ENCODE results near the gene VSIG8. TPM values are rescaled to one million over a fixed set of nuclear protein-coding genes. Genes with fewer than 3 reads are reported as not detected.

The VSIG8 gene
- total RNA-seq, 2 experiments from 2014 or later: not detected

DNA sequence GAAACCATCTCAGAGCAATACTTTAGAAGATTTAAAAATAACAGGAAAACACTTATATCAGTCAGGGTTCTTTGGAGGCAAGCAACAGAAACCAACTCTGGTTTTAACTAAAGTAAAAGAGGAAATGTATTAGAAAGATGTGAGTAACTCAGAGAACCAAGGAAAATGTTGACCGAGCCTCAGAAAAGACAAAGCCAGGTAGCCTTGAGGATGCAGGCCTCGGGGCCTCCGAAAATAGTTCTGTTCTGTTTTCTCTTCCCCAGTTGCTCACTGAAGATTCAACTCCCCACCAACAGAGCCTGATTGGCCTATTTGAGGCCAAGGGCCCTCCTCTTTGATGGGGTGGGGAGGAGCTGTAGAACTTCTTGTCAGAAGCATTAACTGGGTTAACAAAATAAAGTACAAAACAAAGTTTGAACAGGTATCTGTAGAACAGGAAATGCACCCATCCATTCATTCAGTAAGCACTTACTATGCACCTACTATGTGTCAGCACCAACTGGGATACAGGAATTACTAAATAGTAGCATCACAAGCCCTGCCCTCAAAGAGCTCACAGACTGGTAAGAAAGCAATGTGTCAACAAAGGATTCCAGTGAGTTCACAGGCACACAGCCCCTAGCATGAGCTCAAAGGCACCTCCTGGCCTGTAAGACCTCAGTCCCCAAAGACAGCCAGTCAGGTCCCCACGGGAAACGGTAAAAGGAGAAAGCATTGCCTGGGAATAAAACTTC is 23.2 kb downstream of the VSIG8 start:
- CTCF ChIA-PET: interaction anchor here (1.3 to 1.9 kb wide), 3 partner anchors 15 to 40 kb away, joined by 3 to 5 read pairs (median 4); no protein-coding TSS in a partner anchor
- POLR2A ChIA-PET: no interaction called here

DNA sequence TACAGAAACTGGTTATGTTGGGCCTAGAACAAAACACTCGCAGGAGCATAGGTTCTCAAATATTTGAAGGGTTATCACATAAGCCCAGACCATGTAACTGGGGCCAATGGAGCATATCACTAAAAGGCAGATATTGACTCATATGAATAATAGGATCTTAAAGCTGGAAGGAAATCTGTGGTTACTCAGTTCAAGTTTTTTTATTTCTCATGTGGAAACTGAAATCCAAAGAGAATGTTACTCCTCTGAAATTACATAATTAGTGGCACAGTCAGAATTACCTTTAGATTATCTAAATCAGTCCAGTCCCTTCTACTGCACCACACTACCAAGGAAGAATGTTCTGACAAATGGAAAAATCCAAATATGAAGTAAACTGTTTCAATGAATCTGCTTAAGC is 23.7 kb downstream of the VSIG8 start:
- ChIA-PET CTCF (no interaction called here), POLR2A (no interaction called here)

DNA sequence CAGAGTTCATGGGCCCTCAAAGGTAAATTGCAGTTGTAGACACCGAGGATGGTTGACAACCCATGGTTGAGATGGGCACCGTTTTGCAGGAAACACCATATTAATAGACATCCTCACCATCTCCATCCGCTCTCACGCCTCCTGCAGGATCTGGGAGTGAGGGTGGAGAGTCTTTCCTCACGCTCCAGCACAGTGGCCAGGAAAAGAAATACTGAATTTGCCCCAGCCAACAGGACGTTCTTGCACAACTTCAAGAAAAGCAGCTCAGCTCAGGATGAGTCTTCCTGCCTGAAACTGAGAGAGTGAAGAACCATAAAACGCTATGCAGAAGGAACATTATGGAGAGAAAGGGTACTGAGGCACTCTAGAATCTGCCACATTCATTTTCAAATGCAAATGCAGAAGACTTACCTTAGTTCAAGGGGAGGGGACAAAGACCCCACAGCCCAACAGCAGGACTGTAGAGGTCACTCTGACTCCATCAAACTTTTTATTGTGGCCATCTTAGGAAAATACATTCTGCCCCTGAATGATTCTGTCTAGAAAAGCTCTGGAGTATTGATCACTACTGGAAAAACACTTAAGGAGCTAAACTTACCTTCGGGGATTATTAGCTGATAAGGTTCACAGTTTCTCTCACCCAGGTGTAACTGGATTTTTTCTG is 26.5 kb downstream of the VSIG8 start:
- ChIA-PET CTCF (no interaction called here), POLR2A (no interaction called here)

DNA sequence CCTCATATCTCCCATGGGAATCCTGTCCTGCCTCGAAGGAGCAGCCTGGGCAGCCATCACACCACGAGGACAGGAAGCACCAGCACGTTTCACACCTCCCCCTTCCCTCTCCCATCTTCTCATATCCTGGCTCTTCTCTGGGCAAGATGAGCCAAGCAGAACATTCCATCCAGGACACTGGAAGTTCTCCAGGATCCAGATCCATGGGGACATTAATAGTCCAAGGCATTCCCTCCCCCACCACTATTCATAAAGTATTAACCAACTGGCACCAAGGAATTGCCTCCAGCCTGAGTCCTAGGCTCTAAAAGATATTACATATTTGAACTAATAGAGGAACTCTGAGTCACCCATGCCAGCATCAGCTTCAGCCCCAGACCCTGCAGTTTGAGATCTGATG is 27.1 kb downstream of the VSIG8 start:
- ChIA-PET CTCF (no interaction called here), POLR2A (no interaction called here)

DNA sequence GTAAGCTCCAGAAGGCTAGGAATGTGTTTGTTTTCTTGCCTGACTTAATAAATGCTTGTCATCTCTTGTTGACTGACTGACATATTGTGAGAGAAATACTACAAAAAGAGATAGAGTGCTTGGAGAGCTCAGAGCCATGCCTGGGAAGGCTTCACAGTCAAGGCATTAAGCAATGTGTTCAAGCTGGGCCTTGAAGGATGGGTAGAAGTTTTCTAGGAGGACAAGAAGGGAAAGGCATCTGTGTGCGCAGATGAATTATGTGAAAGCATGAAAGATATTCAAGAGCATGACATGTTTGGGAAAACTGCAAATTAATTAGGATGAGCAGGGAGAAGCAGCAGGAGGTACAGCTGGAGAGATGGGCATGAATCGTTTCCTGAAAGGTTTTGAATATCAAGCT is 30.1 kb downstream of the VSIG8 start:
- ChIA-PET POLR2A (no interaction called here), CTCF (no interaction called here)

DNA sequence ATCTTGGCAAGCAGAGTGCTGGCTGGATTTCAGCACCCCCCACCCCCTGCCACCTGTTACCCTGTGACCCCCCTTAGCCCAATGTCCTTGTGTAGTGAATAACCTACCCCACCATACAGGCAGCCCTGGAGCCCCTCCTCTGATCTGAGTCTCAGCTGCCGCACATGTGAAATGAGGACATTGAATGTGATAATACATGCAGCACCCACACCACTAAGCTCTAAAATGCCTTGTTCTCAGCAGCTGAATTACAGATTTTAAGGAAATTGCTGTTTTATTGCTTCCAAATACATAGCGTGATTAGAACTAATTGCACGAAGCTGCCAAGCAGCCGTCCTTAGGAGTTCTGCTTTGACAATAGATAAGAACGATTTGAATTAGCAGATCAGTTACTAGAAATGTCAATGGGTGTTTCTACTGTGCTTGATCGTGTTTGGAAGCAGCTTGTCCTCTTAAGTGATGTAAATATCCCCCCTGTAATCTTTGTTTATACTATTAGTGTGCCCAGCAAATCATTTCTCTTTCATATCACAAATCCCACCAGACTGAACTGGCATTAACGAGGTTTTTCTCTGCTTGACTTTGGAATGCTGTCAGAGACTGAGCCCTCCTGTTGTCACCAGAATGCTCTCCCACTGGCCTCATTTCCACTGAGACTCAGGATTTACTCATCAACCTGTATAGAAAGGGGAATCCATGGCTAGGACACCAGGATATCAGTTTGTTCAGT is 30.9 kb downstream of the VSIG8 start:
- ChIA-PET POLR2A (no interaction called here), CTCF (no interaction called here)

DNA sequence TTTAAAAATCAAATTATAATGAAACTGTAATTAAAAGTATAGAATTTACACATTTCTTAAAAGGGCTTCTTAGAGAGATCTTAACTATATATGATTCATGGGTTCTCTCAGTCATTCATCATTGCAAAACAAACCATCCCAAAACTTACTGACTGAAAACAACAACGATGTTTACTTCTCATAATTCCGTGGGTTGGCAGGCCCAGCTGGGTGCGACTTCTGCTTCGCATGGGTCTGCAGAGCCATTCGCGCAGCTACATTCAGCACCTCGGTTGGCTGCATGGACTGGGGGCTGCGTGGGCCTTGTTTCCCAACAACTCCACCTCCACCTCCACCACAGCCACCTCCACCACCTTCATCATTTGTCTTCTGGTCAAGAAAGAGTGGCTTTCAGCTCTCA is 31.7 kb downstream of the VSIG8 start:
- POLR2A ChIA-PET: no interaction called here
- CTCF ChIA-PET: no interaction called here

DNA sequence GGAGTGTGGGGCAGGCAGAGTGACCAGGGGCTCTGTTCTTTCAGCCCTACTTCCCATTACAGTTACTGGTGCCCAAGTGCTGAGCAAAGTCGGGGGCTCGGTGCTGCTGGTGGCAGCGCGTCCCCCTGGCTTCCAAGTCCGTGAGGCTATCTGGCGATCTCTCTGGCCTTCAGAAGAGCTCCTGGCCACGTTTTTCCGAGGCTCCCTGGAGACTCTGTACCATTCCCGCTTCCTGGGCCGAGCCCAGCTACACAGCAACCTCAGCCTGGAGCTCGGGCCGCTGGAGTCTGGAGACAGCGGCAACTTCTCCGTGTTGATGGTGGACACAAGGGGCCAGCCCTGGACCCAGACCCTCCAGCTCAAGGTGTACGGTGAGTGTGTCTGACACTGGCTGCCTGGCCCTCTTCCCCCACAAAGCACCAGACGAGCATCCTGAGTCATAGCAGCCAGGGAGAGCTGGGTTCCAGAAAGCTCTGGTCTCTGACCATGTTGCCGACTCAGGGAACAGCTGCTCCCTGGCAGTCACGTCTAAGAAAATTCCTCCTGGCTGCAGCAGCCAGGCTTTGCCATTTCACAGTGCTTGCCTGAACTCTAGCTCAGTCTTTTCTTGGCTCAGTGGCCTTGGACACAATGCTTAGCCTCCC is 32.5 kb downstream of the VSIG8 start:
- CTCF ChIA-PET: no interaction called here
- POLR2A ChIA-PET: no interaction called here

DNA sequence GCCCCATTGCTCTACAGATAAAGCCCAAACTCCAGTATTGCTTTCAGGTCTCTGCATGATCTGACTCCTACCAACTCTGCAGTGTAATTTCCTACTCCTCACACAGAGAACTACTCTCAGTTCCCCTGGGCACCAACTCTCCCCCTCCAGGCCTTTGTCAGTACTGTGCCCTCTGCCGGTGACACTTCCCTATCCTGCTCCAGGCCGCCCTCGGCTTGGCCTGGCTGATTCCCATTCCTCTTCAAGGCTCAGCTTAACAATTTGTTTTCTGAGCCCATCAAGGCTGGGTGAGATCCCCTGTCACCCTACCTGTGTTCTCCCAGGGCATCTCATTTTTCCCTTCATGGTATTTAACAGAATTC is 33.2 kb downstream of the VSIG8 start:
- ChIA-PET CTCF (interaction anchor here (3.3 kb wide), 1 partner anchor 60 kb away, joined by 10 read pairs; no protein-coding TSS in a partner anchor), POLR2A (no interaction called here)

DNA sequence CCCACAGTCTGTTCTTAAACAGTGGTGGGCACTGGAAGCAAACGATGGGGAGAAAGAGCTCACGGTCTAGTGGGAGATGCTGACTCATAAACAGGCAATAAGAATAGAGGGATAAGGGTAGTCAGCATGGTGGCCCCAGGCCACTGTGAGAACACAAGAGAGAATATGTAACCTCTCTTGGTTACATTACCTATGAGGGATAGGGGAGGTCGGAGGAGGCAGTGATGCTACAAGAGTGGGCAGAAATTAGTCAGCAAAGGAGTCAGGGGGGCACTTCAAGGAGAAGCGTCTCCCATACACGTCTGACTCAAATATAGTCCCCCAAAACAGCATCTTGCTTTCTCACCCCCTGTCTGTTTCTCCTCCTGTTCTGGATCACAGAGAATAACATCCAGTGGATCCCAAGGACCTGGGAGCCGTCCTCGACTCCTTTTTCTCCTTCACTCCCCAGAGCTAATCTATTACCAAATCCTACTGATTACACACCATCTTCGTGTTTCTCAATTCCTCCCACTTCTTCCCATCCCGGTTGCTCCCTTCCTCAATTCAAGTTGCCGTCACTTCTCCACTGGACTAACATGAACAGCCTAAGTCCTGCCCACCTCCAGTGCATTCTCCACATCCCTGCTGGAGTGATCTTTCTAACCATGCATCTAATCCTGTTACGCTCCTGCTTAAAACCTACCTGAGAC is 33.7 kb downstream of the VSIG8 start:
- POLR2A ChIA-PET: no interaction called here
- CTCF ChIA-PET: interaction anchor here (3.3 kb wide), 1 partner anchor 61 kb away, joined by 10 read pairs; no protein-coding TSS in a partner anchor

DNA sequence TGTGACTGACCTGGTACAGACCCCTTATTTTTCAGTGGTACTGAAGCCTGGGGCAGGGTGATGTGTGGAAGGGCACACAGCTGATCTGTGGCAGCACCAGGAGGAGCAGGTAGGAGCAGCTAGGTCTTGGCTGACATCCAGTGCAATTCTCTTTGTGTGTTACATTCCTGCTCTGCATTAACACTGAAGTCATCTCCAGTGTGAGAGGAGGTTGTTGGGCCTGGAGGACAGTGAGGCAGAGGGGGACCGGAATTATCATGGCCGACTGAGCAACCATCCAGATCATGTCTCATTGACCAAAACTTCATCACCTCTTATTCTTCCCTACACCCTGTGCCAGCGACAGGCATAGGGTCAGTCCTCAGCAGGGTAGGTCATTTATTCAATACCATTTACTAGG is 34.3 kb downstream of the VSIG8 start:
- ChIA-PET POLR2A (no interaction called here), CTCF (interaction anchor here (3.3 kb wide), 1 partner anchor 62 kb away, joined by 10 read pairs; no protein-coding TSS in a partner anchor)

DNA sequence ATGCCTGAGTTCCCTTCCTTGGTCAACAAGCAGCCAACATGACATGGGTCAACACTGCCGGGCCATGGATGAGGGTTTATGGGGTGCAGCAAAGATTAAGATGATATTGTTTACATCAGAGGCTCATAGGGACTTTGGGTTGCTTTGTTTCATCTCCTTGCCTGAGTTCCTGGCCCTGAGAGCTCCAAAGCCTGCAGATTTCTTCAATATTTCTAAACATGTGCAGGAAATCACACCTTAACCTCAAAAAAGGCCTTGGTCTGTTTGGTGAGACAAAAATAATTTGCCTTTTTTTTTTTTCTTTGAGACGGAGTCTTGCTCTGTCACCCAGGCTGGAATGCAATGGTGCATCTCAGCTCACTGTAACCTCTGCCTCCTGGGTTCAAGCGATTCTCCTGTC is 34.9 kb downstream of the VSIG8 start:
- POLR2A ChIA-PET: no interaction called here

DNA sequence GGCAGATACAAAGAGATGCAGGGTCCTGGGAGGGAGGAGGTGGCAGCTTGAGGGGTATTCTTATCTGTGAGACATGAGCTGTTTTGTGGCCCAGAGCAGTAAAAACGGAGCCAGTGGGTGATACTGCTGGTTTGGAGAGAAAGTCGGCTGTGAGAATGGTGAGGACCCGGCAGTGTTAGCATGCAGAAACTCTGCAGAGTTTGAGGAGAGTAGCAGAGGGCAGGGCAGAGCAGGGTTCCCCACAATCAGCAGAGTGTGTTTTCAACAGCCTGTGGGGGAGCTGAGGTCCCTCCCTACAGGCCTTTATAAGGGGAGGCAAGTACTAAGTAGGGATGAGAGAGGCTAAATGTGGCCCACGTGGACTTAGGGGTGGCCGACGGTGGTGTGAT is 35.4 kb downstream of the VSIG8 start:
- CTCF ChIA-PET: interaction anchor here (0.6 to 3.3 kb wide), 4 partner anchors 9 to 738 kb away, joined by 3 to 10 read pairs (median 6); no protein-coding TSS in a partner anchor
- POLR2A ChIA-PET: interaction anchor here (0.9 kb wide), 1 partner anchor 22 kb away, joined by 3 read pairs; no protein-coding TSS in a partner anchor

More for the DNA sequence above, 34.9 kb downstream of the VSIG8 start:
- CTCF ChIA-PET: interaction anchor here (0.7 to 3.3 kb wide), 3 partner anchors 28 to 737 kb away, joined by 3 to 10 read pairs (median 8); no protein-coding TSS in a partner anchor

DNA sequence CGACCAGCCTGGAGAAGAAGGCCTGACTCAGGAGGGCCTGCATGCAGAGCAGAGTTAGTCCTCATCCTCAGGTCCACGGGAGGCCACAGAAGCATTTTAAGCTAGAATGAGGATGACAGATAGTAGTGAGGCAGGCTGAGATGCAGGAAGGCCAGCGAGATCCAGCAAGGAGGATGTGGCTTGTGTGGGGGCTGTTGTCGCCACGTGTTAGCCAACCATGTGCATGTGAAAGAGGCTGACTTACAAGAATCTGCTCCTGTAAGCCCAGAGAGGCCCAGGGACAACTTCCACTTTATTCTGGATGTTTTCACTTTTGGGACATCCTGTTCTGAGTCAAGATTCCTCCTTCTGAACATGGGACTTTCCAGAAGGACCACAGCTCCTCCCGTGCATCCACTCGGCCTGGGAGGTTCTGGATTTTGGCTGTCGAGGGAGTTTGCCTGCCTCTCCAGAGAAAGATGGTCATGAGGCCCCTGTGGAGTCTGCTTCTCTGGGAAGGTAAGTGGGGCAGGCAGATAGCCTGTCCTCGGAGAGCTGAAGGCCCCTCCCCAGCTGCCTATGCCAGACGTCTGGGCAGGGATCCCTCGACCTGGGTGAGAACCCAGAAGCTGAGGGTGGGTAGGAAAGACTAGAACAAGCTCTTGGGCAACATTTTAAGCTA is 35.9 kb downstream of the VSIG8 start, which contains the start of gene SLAMF8:
Gene SLAMF8, plus strand, starts transcription at position 433 of the 661 bp plus-strand sequence. Its CDS starts 26 bp downstream, at position 459.
- CTCF ChIA-PET: interaction anchor here (0.6 to 3.3 kb wide), 4 partner anchors 9 to 63 kb away, joined by 3 to 10 read pairs (median 6); no protein-coding TSS in a partner anchor
- POLR2A ChIA-PET: interaction anchor here (0.5 to 0.9 kb wide), 2 partner anchors 22 to 809 kb away, joined by 3 read pairs; no protein-coding TSS in a partner anchor

DNA sequence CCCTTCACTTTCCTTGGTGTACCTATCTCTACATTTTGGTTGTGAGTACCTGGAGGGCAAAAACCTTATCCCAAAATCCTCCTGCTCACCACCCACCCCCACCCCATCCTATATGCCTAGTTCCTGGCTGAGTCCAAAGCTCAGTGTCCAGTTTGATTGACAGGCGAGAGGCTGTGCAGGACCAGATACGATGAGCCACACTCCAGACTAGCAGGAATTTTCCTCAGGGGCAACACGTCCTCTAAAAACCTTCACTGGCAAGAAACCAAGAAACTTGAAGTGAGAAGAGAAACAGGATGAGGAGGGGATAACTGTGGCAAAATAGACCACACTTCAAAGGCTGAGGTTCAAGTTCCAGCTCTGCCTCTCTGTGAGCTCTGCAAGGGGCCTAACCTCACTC is 36.9 kb downstream of the VSIG8 start:
- ChIA-PET POLR2A (interaction anchor here (0.6 kb wide), 1 partner anchor 1714 kb away, joined by 4 read pairs; no protein-coding TSS in a partner anchor), CTCF (interaction anchor here (1.1 to 1.7 kb wide), 3 partner anchors 17 to 27 kb away, joined by 3 read pairs; no protein-coding TSS in a partner anchor)

DNA sequence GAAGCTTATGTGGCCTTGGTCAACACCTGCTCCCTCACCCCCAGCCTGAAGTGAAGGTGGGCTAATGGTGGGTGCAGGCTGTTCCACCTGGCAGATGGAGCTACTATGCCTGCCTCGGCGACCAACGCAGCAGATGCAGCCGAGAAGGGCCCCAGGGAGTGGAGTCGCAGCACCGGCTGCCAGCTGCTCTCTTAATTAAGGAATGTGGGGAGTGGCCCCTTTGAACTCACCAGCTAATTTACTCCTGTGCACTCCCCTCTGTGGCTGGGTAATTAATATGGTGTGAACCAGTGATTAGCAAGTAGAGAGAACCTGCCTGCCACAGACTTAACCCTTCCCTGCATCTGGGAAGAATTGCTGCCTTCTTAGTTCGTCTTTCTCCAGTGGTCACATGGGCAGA is 39.1 kb downstream of the VSIG8 start:
- POLR2A ChIA-PET: interaction anchor here (0.5 to 0.9 kb wide), 2 partner anchors 90 to 101 kb away, joined by 3 read pairs; no protein-coding TSS in a partner anchor

DNA sequence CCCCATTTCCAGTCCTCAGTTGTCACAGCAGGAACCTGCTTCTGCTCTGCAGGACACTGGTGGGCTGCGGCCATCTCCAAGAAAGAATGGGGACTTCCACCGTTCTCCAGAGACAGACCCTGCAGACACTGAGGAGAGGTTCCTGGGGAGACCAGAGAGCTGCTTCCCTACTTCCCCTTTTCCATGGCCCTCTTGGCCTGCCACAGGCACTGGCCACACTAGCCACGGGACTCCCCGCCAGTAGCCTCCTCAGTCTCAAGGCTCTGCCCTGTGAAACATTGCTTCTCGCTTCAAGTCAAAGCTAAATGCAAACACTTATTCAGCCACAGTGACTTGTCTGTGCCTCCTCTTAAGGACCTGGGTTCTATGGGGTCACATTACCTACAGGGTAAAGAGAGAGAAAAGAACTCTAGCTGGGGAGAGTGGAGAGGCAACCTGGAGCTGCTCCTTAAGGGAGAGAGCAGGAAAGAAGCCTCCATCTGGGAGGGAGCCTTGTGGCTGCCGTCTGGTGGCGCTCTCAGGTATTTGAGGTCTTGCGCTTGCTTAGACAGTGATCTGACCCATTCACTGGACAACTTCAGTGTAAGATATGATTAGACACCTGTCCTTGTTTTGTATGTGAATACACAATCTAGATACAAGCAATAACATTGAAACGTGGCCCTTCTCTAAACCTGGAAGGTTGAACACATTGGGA is 41.1 kb downstream of the VSIG8 start:
- CTCF ChIA-PET: interaction anchor here (0.9 to 1.7 kb wide), 5 partner anchors 19 to 69 kb away, joined by 3 to 8 read pairs (median 4); partner anchors contain the start of gene FCRL6
- POLR2A ChIA-PET: no interaction called here

More for the DNA sequence above, 39.1 kb downstream of the VSIG8 start:
- CTCF ChIA-PET: interaction anchor here (0.8 to 1.6 kb wide), 3 partner anchors 19 to 68 kb away, joined by 3 read pairs; no protein-coding TSS in a partner anchor

All from activated CD8-positive, alpha-beta memory T cell treated with anti-CD3 and anti-CD28 coated beads for 36 hours (primary cell).